Tibial nerve (tissue), 4 donors: ENCODE measurements around the gene SLC44A5. TPM values are rescaled to one million over a fixed set of nuclear protein-coding genes. Genes with fewer than 3 reads are reported as not detected.

Experiments
- DNase-seq, 2 donors: peaks; one replicate each; pipeline ENCODE4 v3.0.0-alpha.2; 2019; ENCODE audit warnings: low spot score in 2 of 2
- H3K27ac ChIP-seq, 4 donors: fragments of 200-600 bp; sonication (generic) in 3 of 4; one replicate each; pipeline ENCODE4 v1.5.1; 2017 to 2019; ENCODE audit warnings: mild to moderate bottlenecking in 1 of 4
- H3K27me3 ChIP-seq, 2 donors: fragments of 200-600 bp; sonication (generic) in 1 of 2; one replicate each; pipeline versions ENCODE4 v1.5.1 to v1.6.0; 2017 to 2019
- H3K36me3 ChIP-seq, 3 donors: fragments of 200-600 bp; sonication (generic); one replicate each; pipeline ENCODE4 v1.5.1; 2018 to 2019
- H3K4me1 ChIP-seq, 4 donors: fragments of 200-600 bp; sonication (generic) in 3 of 4; one replicate each; pipeline ENCODE4 v1.5.1; 2017 to 2019
- H3K4me3 ChIP-seq, 4 donors: fragments of 200-600 bp; sonication (generic) in 3 of 4; one replicate each; pipeline ENCODE4 v1.5.1; 2017 to 2019; ENCODE audit warnings: mild to moderate bottlenecking in 1 of 4, moderate library complexity in 1 of 4
- H3K9me3 ChIP-seq, 4 donors: fragments of 200-600 bp; sonication (generic) in 3 of 4; one replicate each; pipeline ENCODE4 v1.5.1; 2017 to 2019
- CTCF ChIP-seq, 5 experiments: fragments of 200-600 bp in 3 of 5; fragments of 450-650 bp in 2 of 5; sonication (generic) in 3 of 5; IDR thresholded peaks; one replicate each; pipeline ENCODE4 v1.5.1; 2016 to 2019; ENCODE audit warnings: antibody characterized with exemption in 5 of 5, mild to moderate bottlenecking in 3 of 5, moderate library complexity in 2 of 5
- EP300 ChIP-seq, 2 donors: sonication (generic); formaldehyde crosslinking; IDR thresholded peaks; one replicate each; pipeline ENCODE4 v1.6.1; 2017; ENCODE audit warnings: antibody characterized with exemption in 2 of 2, mild to moderate bottlenecking in 1 of 2
- POLR2A ChIP-seq, 2 donors: fragments of 450-650 bp; IDR thresholded peaks; one replicate each; pipeline ENCODE4 v1.6.1; 2017; ENCODE audit warnings: antibody characterized with exemption in 2 of 2, mild to moderate bottlenecking in 2 of 2, moderate library complexity in 2 of 2
- WGBS, 2 donors: methylation state at CpG; one replicate each; pipeline ENCODE4 v1.1.5; 2018; 5-methylcytosine and 5-hydroxymethylcytosine counted together
- total RNA-seq, 4 donors: library from RNA; depleted of rRNA; stranded (reverse); fragments of >200 nt; gene quantifications; one replicate each; pipeline ENCODE4 v1.1.0, GENCODE V29; 2016

The SLC44A5 gene
- total RNA-seq, 4 donors from 2014 or later = 0.21 TPM; not detected in 3

GRCh38 chr1:75312620-75313019, 298.3 kb downstream of the SLC44A5 start:
- H3K27me3 ChIP-seq = no peaks in the 10 kb centered on the region
- no peaks in the 10 kb centered on the region for H3K9me3 ChIP-seq
- no peak overlapping the region for H3K27ac ChIP-seq
- no peak for DNase-seq
- no peak for TF ChIP-seq CTCF (IDR thresholded peaks at IDR 0.05)
- no peak for TF ChIP-seq EP300 (IDR thresholded peaks at IDR 0.05)
- TF ChIP-seq POLR2A (IDR thresholded peaks at IDR 0.05) = no peak
- no peak overlapping the region for H3K4me3 ChIP-seq
- H3K36me3 ChIP-seq = no peaks in the 10 kb centered on the region
- no peaks in the 10 kb centered on the region for H3K4me1 ChIP-seq
- WGBS, 2 donors = 91 to 94% methylated on average over 2 of the region's 2 CpGs

- Histone ChIP-seq H3K27ac (no peak overlapping the region), H3K36me3 (no peaks in the 10 kb centered on the region), H3K27me3 (no peaks in the 10 kb centered on the region), H3K4me3 (no peak overlapping the region), H3K4me1 (no peaks in the 10 kb centered on the region), H3K9me3 (no peaks in the 10 kb centered on the region)
- TF ChIP-seq EP300 (IDR thresholded peaks at IDR 0.05) (no peak), CTCF (IDR thresholded peaks at IDR 0.05) (no peak)
- no peak for DNase-seq
These were observed 300.8 kb downstream of the SLC44A5 start for GRCh38 chr1:75310067-75310466.

- H3K27me3 ChIP-seq = no peaks in the 10 kb centered on the region
- H3K4me3 ChIP-seq = no peak overlapping the region
- no peak for DNase-seq
- no peak for TF ChIP-seq POLR2A (IDR thresholded peaks at IDR 0.05)
- no peak for TF ChIP-seq CTCF (IDR thresholded peaks at IDR 0.05)
- TF ChIP-seq EP300 (IDR thresholded peaks at IDR 0.05) = no peak
- H3K27ac ChIP-seq = no peak overlapping the region
- no peaks in the 10 kb centered on the region for H3K9me3 ChIP-seq
- H3K4me1 ChIP-seq = no peaks in the 10 kb centered on the region
- no peaks in the 10 kb centered on the region for H3K36me3 ChIP-seq
- 72 to 74% methylated on average over 2 of the region's 2 CpGs for WGBS, 2 donors
These were observed 302.5 kb downstream of the SLC44A5 start for GRCh38 chr1:75308365-75308764.

GRCh38 chr1:75305061-75305460, 305.9 kb downstream of the SLC44A5 start:
- no peaks in the 10 kb centered on the region for H3K4me1 ChIP-seq
- 80 to 82% methylated on average over 2 of the region's 2 CpGs for WGBS, 2 donors
- TF ChIP-seq CTCF (IDR thresholded peaks at IDR 0.05) (no peak), POLR2A (IDR thresholded peaks at IDR 0.05) (no peak), EP300 (IDR thresholded peaks at IDR 0.05) (no peak)
- DNase-seq = no peak
- no peaks in the 10 kb centered on the region for H3K36me3 ChIP-seq
- H3K27me3 ChIP-seq = no peaks in the 10 kb centered on the region
- H3K4me3 ChIP-seq = no peak overlapping the region
- H3K9me3 ChIP-seq = no peaks in the 10 kb centered on the region
- no peak overlapping the region for H3K27ac ChIP-seq

GRCh38 chr1:75293270-75293669, 317.6 kb downstream of the SLC44A5 start:
- H3K4me3 ChIP-seq = no peak overlapping the region
- no peaks in the 10 kb centered on the region for H3K27me3 ChIP-seq
- no peak for DNase-seq
- WGBS, 2 donors = 87 to 90% methylated on average over 4 of the region's 4 CpGs
- TF ChIP-seq POLR2A (IDR thresholded peaks at IDR 0.05) (no peak), CTCF (IDR thresholded peaks at IDR 0.05) (no peak), EP300 (IDR thresholded peaks at IDR 0.05) (no peak)
- no peaks in the 10 kb centered on the region for H3K36me3 ChIP-seq
- H3K27ac ChIP-seq = no peak overlapping the region
- H3K4me1 ChIP-seq = no peaks in the 10 kb centered on the region
- no peaks in the 10 kb centered on the region for H3K9me3 ChIP-seq
